Measurements from ENCODE around the gene MRPL46.

GRCh38 chr15:88465633-88466224, 1.5 kb downstream of the MRPL46 start:
- TF ChIP-seq, protein P1, sequence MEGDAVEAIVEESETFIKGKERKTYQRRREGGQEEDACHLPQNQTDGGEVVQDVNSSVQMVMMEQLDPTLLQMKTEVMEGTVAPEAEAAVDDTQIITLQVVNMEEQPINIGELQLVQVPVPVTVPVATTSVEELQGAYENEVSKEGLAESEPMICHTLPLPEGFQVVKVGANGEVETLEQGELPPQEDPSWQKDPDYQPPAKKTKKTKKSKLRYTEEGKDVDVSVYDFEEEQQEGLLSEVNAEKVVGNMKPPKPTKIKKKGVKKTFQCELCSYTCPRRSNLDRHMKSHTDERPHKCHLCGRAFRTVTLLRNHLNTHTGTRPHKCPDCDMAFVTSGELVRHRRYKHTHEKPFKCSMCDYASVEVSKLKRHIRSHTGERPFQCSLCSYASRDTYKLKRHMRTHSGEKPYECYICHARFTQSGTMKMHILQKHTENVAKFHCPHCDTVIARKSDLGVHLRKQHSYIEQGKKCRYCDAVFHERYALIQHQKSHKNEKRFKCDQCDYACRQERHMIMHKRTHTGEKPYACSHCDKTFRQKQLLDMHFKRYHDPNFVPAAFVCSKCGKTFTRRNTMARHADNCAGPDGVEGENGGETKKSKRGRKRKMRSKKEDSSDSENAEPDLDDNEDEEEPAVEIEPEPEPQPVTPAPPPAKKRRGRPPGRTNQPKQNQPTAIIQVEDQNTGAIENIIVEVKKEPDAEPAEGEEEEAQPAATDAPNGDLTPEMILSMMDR (conservative IDR thresholded peaks at IDR 0.05; ENCODE audit: low read depth, low read length) = no peak
- no peak for TF ChIP-seq EZH2 (IDR thresholded peaks at IDR 0.05; ENCODE audit: borderline replicate concordance, low read depth, low read length, poor library complexity, severe bottlenecking)
